MM.1S (cell line): ENCODE results near the gene LARP1.

Source experiments
- EZH2 ChIP-seq: fragments of 300-600 bp; sonication (generic); optimal IDR thresholded peaks from 2 replicates; pipeline ENCODE3; 2017; ENCODE audit warnings: low read depth, mild to moderate bottlenecking, antibody characterized with exemption, low read length, mixed read lengths
- EZH2phosphoT487 ChIP-seq: fragments of 300-600 bp; sonication (generic); IDR thresholded peaks from 2 replicates; pipeline ENCODE4 v1.6.1; 2018; ENCODE audit warnings: antibody characterized with exemption, low read length
- TF ChIP-seq, protein P1 (sequence below): fragments of 300-600 bp; sonication (generic); IDR thresholded peaks from 2 replicates; pipeline ENCODE4 v1.5.1; 2016; ENCODE audit warnings: antibody characterized with exemption, low read length, mixed read lengths

DNA sequence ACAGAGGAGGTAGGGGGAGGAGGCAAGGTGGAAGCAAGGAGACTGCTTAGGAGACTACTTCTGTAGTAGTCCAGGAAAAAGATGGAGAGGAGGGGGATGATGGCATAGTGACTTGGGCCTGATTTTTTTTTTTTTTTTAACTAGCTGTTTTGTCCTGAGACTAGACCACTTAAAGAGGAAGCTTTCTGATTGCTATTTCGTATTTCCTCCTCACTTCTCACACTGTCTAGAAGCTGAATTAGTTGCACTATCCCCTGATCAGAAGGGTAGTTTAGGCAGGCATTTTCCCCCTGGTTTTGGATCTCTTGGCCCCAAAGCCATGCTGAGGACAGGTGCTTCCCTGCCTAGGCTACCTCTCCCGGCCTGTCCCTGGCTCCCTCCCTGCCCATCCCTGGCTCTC, 14.9 kb downstream of the LARP1 start:
- TF ChIP-seq, protein P1, sequence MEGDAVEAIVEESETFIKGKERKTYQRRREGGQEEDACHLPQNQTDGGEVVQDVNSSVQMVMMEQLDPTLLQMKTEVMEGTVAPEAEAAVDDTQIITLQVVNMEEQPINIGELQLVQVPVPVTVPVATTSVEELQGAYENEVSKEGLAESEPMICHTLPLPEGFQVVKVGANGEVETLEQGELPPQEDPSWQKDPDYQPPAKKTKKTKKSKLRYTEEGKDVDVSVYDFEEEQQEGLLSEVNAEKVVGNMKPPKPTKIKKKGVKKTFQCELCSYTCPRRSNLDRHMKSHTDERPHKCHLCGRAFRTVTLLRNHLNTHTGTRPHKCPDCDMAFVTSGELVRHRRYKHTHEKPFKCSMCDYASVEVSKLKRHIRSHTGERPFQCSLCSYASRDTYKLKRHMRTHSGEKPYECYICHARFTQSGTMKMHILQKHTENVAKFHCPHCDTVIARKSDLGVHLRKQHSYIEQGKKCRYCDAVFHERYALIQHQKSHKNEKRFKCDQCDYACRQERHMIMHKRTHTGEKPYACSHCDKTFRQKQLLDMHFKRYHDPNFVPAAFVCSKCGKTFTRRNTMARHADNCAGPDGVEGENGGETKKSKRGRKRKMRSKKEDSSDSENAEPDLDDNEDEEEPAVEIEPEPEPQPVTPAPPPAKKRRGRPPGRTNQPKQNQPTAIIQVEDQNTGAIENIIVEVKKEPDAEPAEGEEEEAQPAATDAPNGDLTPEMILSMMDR, result no peak
- TF ChIP-seq EZH2 (no peak), EZH2phosphoT487 (no peak)
